NCI-H187 treated with DMSO at 0.1 percent for 48 hours (cell line): ENCODE measurements around the gene HSD17B2.

ENCODE experiments used
- DNase-seq: peaks from one replicate; lab custom pipeline; 2025; lab: John Stamatoyannopoulos, UW

The HSD17B2 gene

GRCh38 chr16:82050506-82050905 lies 15.5 kb downstream of the HSD17B2 start:
- no peak for DNase-seq

GRCh38 chr16:82050909-82051357 lies 15.9 kb downstream of the HSD17B2 start:
- DNase-seq, result no peak

GRCh38 chr16:82051656-82052055 lies 16.6 kb downstream of the HSD17B2 start:
- no peak for DNase-seq

GRCh38 chr16:82055117-82055516 lies 20.1 kb downstream of the HSD17B2 start:
- DNase-seq, result no peak

GRCh38 chr16:82055728-82056549 lies 20.9 kb downstream of the HSD17B2 start:
- DNase-seq, result no peak

- no peak for DNase-seq
Observed at GRCh38 chr16:82056550-82056896, 21.5 kb downstream of the HSD17B2 start.

- no peak for DNase-seq
Observed at GRCh38 chr16:82059161-82059982, 24.3 kb downstream of the HSD17B2 start.

GRCh38 chr16:82059983-82060421 lies 24.9 kb downstream of the HSD17B2 start:
- no peak for DNase-seq

GRCh38 chr16:82061861-82062525 lies 26.9 kb downstream of the HSD17B2 start:
- no peak for DNase-seq

GRCh38 chr16:82062645-82063058 lies 27.6 kb downstream of the HSD17B2 start:
- DNase-seq, result no peak

- no peak for DNase-seq
Observed at GRCh38 chr16:82063456-82064082, 28.5 kb downstream of the HSD17B2 start.

- DNase-seq, result no peak
Observed at GRCh38 chr16:82067042-82067803, 32.2 kb downstream of the HSD17B2 start.

GRCh38 chr16:82067804-82068325 lies 32.8 kb downstream of the HSD17B2 start:
- DNase-seq, result no peak

GRCh38 chr16:82070656-82071369 lies 35.8 kb downstream of the HSD17B2 start:
- DNase-seq, result no peak

GRCh38 chr16:82071421-82071820 lies 36.4 kb downstream of the HSD17B2 start:
- DNase-seq, result no peak

- no peak for DNase-seq
Observed at GRCh38 chr16:82072313-82072712, 37.3 kb downstream of the HSD17B2 start.

- no peak for DNase-seq
Observed at GRCh38 chr16:82074019-82074558, 39.0 kb downstream of the HSD17B2 start.

- DNase-seq, result no peak
Observed at GRCh38 chr16:82078125-82078524, 43.1 kb downstream of the HSD17B2 start.

GRCh38 chr16:82079892-82080291 lies 44.8 kb downstream of the HSD17B2 start:
- no peak for DNase-seq

GRCh38 chr16:82081264-82081663 lies 46.2 kb downstream of the HSD17B2 start:
- no peak for DNase-seq
